Measurements from ENCODE around the gene CNTNAP2. TPM values are rescaled to one million over a fixed set of nuclear protein-coding genes. Genes with fewer than 3 reads are reported as not detected.

The CNTNAP2 gene
- total and polyA plus RNA-seq, 4 donors, result not detected

GRCh38 chr7:148041156-148041555, 1924.6 kb downstream of the CNTNAP2 start:
- H3K9me3 ChIP-seq (ENCODE audit: control insufficient read depth, low read length), result no peaks in the 10 kb centered on the region
- DNase-seq (no peak), ATAC-seq (ENCODE audit: low FRiP score) (no peak)
- intact Hi-C loops (cut with DNase I), result no loop called here
- H3K36me3 ChIP-seq (ENCODE audit: control insufficient read depth in 1 of 2, insufficient read depth in 2 of 2, low read length in 1 of 2), result no peaks in the 10 kb centered on the region
- no peaks in the 10 kb centered on the region for H3K27me3 ChIP-seq (ENCODE audit: control insufficient read depth in 1 of 2, insufficient read depth in 2 of 2, low read length in 1 of 2)
- WGBS, 2 donors, result 94 to 100% methylated on average over 3 of the region's 3 CpGs
- no peak overlapping the region for H3K4me3 ChIP-seq (ENCODE audit: low read length in 2 of 2)
- peaks cover 0 to 3% of the 10 kb centered on the region in 2 donors for H3K4me1 ChIP-seq (ENCODE audit: control insufficient read depth in 1 of 2, insufficient read depth in 2 of 2, low read length in 2 of 2)
- H3K27ac ChIP-seq (ENCODE audit: low read depth in 1 of 2, low read length in 2 of 2), result no peak overlapping the region

- ATAC-seq (ENCODE audit: low FRiP score) (no peak), DNase-seq (no peak)
- H3K27ac ChIP-seq (ENCODE audit: low read depth in 1 of 2, low read length in 2 of 2), result no peak overlapping the region
- no peak overlapping the region for H3K4me3 ChIP-seq (ENCODE audit: low read length in 2 of 2)
- peaks cover 0 to 3% of the 10 kb centered on the region in 2 donors for H3K4me1 ChIP-seq (ENCODE audit: control insufficient read depth in 1 of 2, insufficient read depth in 2 of 2, low read length in 2 of 2)
- H3K36me3 ChIP-seq (ENCODE audit: control insufficient read depth in 1 of 2, insufficient read depth in 2 of 2, low read length in 1 of 2), result no peaks in the 10 kb centered on the region
- no peaks in the 10 kb centered on the region for H3K27me3 ChIP-seq (ENCODE audit: control insufficient read depth in 1 of 2, insufficient read depth in 2 of 2, low read length in 1 of 2)
- intact Hi-C loops (cut with DNase I), result no loop called here
- WGBS, 2 donors, result 88 to 90% methylated on average over 3 of the region's 3 CpGs
- H3K9me3 ChIP-seq (ENCODE audit: control insufficient read depth, low read length), result no peaks in the 10 kb centered on the region
These were observed 1926.5 kb downstream of the CNTNAP2 start for GRCh38 chr7:148042935-148043631.

GRCh38 chr7:148044173-148044572, 1927.6 kb downstream of the CNTNAP2 start:
- WGBS, 2 donors, result 92 to 95% methylated on average over 9 of the region's 9 CpGs
- Histone ChIP-seq H3K9me3 (ENCODE audit: control insufficient read depth, low read length) (no peaks in the 10 kb centered on the region), H3K4me3 (ENCODE audit: low read length in 2 of 2) (no peak overlapping the region), H3K36me3 (ENCODE audit: control insufficient read depth in 1 of 2, insufficient read depth in 2 of 2, low read length in 1 of 2) (no peaks in the 10 kb centered on the region), H3K27me3 (ENCODE audit: control insufficient read depth in 1 of 2, insufficient read depth in 2 of 2, low read length in 1 of 2) (no peaks in the 10 kb centered on the region), H3K4me1 (ENCODE audit: control insufficient read depth in 1 of 2, insufficient read depth in 2 of 2, low read length in 2 of 2) (peaks cover 0 to 3% of the 10 kb centered on the region in 2 donors), H3K27ac (ENCODE audit: low read depth in 1 of 2, low read length in 2 of 2) (no peak overlapping the region)
- ATAC-seq (ENCODE audit: low FRiP score) (no peak), DNase-seq (no peak)
- intact Hi-C loops (cut with DNase I), result no loop called here

- no peaks in the 10 kb centered on the region for H3K27me3 ChIP-seq (ENCODE audit: control insufficient read depth in 1 of 2, insufficient read depth in 2 of 2, low read length in 1 of 2)
- 84 to 87% methylated on average over 6 of the region's 6 CpGs for WGBS, 2 donors
- H3K4me1 ChIP-seq (ENCODE audit: control insufficient read depth in 1 of 2, insufficient read depth in 2 of 2, low read length in 2 of 2), result no peaks in the 10 kb centered on the region
- DNase-seq, result no peak
- no peak for ATAC-seq (ENCODE audit: low FRiP score)
- H3K9me3 ChIP-seq (ENCODE audit: control insufficient read depth, low read length), result no peaks in the 10 kb centered on the region
- no peak overlapping the region for H3K27ac ChIP-seq (ENCODE audit: low read depth in 1 of 2, low read length in 2 of 2)
- no peak overlapping the region for H3K4me3 ChIP-seq (ENCODE audit: low read length in 2 of 2)
- intact Hi-C loops (cut with DNase I), result no loop called here
- no peaks in the 10 kb centered on the region for H3K36me3 ChIP-seq (ENCODE audit: control insufficient read depth in 1 of 2, insufficient read depth in 2 of 2, low read length in 1 of 2)
These were observed 1928.9 kb downstream of the CNTNAP2 start for GRCh38 chr7:148045521-148045920.

- H3K27me3 ChIP-seq (ENCODE audit: control insufficient read depth in 1 of 2, insufficient read depth in 2 of 2, low read length in 1 of 2), result no peaks in the 10 kb centered on the region
- no peak for ATAC-seq (ENCODE audit: low FRiP score)
- no peaks in the 10 kb centered on the region for H3K9me3 ChIP-seq (ENCODE audit: control insufficient read depth, low read length)
- H3K4me3 ChIP-seq (ENCODE audit: low read length in 2 of 2), result no peak overlapping the region
- H3K36me3 ChIP-seq (ENCODE audit: control insufficient read depth in 1 of 2, insufficient read depth in 2 of 2, low read length in 1 of 2), result no peaks in the 10 kb centered on the region
- intact Hi-C loops (cut with DNase I), result no loop called here
- H3K4me1 ChIP-seq (ENCODE audit: control insufficient read depth in 1 of 2, insufficient read depth in 2 of 2, low read length in 2 of 2), result no peaks in the 10 kb centered on the region
- WGBS, 2 donors, result 87 to 91% methylated on average over 4 of the region's 4 CpGs
- no peak for DNase-seq
- no peak overlapping the region for H3K27ac ChIP-seq (ENCODE audit: low read depth in 1 of 2, low read length in 2 of 2)
These were observed 1932.5 kb downstream of the CNTNAP2 start for GRCh38 chr7:148049068-148049467.

- H3K9me3 ChIP-seq (ENCODE audit: control insufficient read depth, low read length), result no peaks in the 10 kb centered on the region
- no peaks in the 10 kb centered on the region for H3K4me1 ChIP-seq (ENCODE audit: control insufficient read depth in 1 of 2, insufficient read depth in 2 of 2, low read length in 2 of 2)
- H3K27ac ChIP-seq (ENCODE audit: low read depth in 1 of 2, low read length in 2 of 2), result no peak overlapping the region
- H3K36me3 ChIP-seq (ENCODE audit: control insufficient read depth in 1 of 2, insufficient read depth in 2 of 2, low read length in 1 of 2), result no peaks in the 10 kb centered on the region
- WGBS, 2 donors, result 85 to 87% methylated on average over 3 of the region's 3 CpGs
- no peak overlapping the region for H3K4me3 ChIP-seq (ENCODE audit: low read length in 2 of 2)
- DNase-seq (no peak), ATAC-seq (ENCODE audit: low FRiP score) (no peak)
- intact Hi-C loops (cut with DNase I), result no loop called here
- H3K27me3 ChIP-seq (ENCODE audit: control insufficient read depth in 1 of 2, insufficient read depth in 2 of 2, low read length in 1 of 2), result no peaks in the 10 kb centered on the region
These were observed 1934.0 kb downstream of the CNTNAP2 start for GRCh38 chr7:148050492-148051158.

- Histone ChIP-seq H3K4me3 (ENCODE audit: low read length in 2 of 2) (no peak overlapping the region), H3K27me3 (ENCODE audit: control insufficient read depth in 1 of 2, insufficient read depth in 2 of 2, low read length in 1 of 2) (no peaks in the 10 kb centered on the region), H3K27ac (ENCODE audit: low read depth in 1 of 2, low read length in 2 of 2) (no peak overlapping the region), H3K4me1 (ENCODE audit: control insufficient read depth in 1 of 2, insufficient read depth in 2 of 2, low read length in 2 of 2) (no peaks in the 10 kb centered on the region), H3K36me3 (ENCODE audit: control insufficient read depth in 1 of 2, insufficient read depth in 2 of 2, low read length in 1 of 2) (no peaks in the 10 kb centered on the region), H3K9me3 (ENCODE audit: control insufficient read depth, low read length) (no peaks in the 10 kb centered on the region)
- intact Hi-C loops (cut with DNase I), result no loop called here
- ATAC-seq (ENCODE audit: low FRiP score) (no peak), DNase-seq (no peak)
- 64 to 76% methylated on average over 3 of the region's 3 CpGs for WGBS, 2 donors
These were observed 1939.8 kb downstream of the CNTNAP2 start for GRCh38 chr7:148056406-148056805.

GRCh38 chr7:148058092-148058491, 1941.5 kb downstream of the CNTNAP2 start:
- H3K27me3 ChIP-seq (ENCODE audit: control insufficient read depth in 1 of 2, insufficient read depth in 2 of 2, low read length in 1 of 2), result no peaks in the 10 kb centered on the region
- no peaks in the 10 kb centered on the region for H3K36me3 ChIP-seq (ENCODE audit: control insufficient read depth in 1 of 2, insufficient read depth in 2 of 2, low read length in 1 of 2)
- WGBS, 2 donors, result 68 to 71% methylated on average over 4 of the region's 4 CpGs
- H3K4me1 ChIP-seq (ENCODE audit: control insufficient read depth in 1 of 2, insufficient read depth in 2 of 2, low read length in 2 of 2), result no peaks in the 10 kb centered on the region
- DNase-seq (no peak), ATAC-seq (ENCODE audit: low FRiP score) (no peak)
- H3K9me3 ChIP-seq (ENCODE audit: control insufficient read depth, low read length), result no peaks in the 10 kb centered on the region
- H3K27ac ChIP-seq (ENCODE audit: low read depth in 1 of 2, low read length in 2 of 2), result no peak overlapping the region
- no peak overlapping the region for H3K4me3 ChIP-seq (ENCODE audit: low read length in 2 of 2)
- intact Hi-C loops (cut with DNase I), result no loop called here

- H3K9me3 ChIP-seq (ENCODE audit: control insufficient read depth, low read length), result no peaks in the 10 kb centered on the region
- DNase-seq (no peak), ATAC-seq (ENCODE audit: low FRiP score) (no peak)
- H3K4me3 ChIP-seq (ENCODE audit: low read length in 2 of 2), result no peak overlapping the region
- H3K36me3 ChIP-seq (ENCODE audit: control insufficient read depth in 1 of 2, insufficient read depth in 2 of 2, low read length in 1 of 2), result no peaks in the 10 kb centered on the region
- no peaks in the 10 kb centered on the region for H3K27me3 ChIP-seq (ENCODE audit: control insufficient read depth in 1 of 2, insufficient read depth in 2 of 2, low read length in 1 of 2)
- H3K4me1 ChIP-seq (ENCODE audit: control insufficient read depth in 1 of 2, insufficient read depth in 2 of 2, low read length in 2 of 2), result no peaks in the 10 kb centered on the region
- 93% methylated on average over 6 of the region's 6 CpGs for WGBS, 2 donors
- intact Hi-C loops (cut with DNase I), result no loop called here
- no peak overlapping the region for H3K27ac ChIP-seq (ENCODE audit: low read depth in 1 of 2, low read length in 2 of 2)
These were observed 1942.2 kb downstream of the CNTNAP2 start for GRCh38 chr7:148058753-148059152.

Data from aorta (tissue), 5 donors.